Frontal cortex (tissue), 4 donors: Measurements from ENCODE around the gene MYLK. TPM values are rescaled to one million over a fixed set of nuclear protein-coding genes. Genes with fewer than 3 reads are reported as not detected.

Experiments used
- DNase-seq, 2 donors: peaks; one replicate each; pipeline ENCODE4 v3.0.0; 2012; ENCODE audit warnings: low spot score in 2 of 2
- FAIRE-seq: peaks from 2 replicates; lab custom pipeline; 2012; peaks lifted over from hg19 to GRCh38; lab: Jason Lieb, UNC
- total RNA-seq: library from RNA; depleted of rRNA; stranded (reverse); fragments of >200 nt; gene quantifications from one replicate; pipeline ENCODE4 v1.2.3, GENCODE V29; 2014
- donor health status: control.
- donor health status: control.
- donor health status: control.

MYLK gene
- total RNA-seq, 1 donor from 2014 or later, result 6.1 TPM

- DNase-seq (no peak), FAIRE-seq (no peak)
These were observed 293.3 kb downstream of the MYLK start for GRCh38 chr3:123590685-123591450.

GRCh38 chr3:123587401-123587800 is 296.7 kb downstream of the MYLK start:
- FAIRE-seq (no peak), DNase-seq (no peak)

GRCh38 chr3:123586968-123587367 is 297.2 kb downstream of the MYLK start:
- FAIRE-seq (no peak), DNase-seq (no peak)

GRCh38 chr3:123586131-123586530 is 298.0 kb downstream of the MYLK start:
- FAIRE-seq (no peak), DNase-seq (no peak)

- FAIRE-seq, result no peak
- DNase-seq, result peak; percentile 90 to 92
These were observed 298.9 kb downstream of the MYLK start, which contains the start of gene HACD2 for GRCh38 chr3:123584988-123585937. Gene HACD2, minus strand, starts transcription at chr3:123585053. Its CDS starts 26 bp downstream, at chr3:123585027.

GRCh38 chr3:123584284-123584987 is 299.7 kb downstream of the MYLK start:
- no peak for FAIRE-seq
- peak; percentile 57 to 71 for DNase-seq

- FAIRE-seq, result no peak
- no peak for DNase-seq
These were observed 300.6 kb downstream of the MYLK start for GRCh38 chr3:123583561-123583960.

GRCh38 chr3:123582315-123582714 is 301.8 kb downstream of the MYLK start:
- FAIRE-seq, result no peak
- no peak for DNase-seq

- no peak for DNase-seq
- no peak for FAIRE-seq
These were observed 308.0 kb downstream of the MYLK start for GRCh38 chr3:123576122-123576521.

- no peak for DNase-seq
- FAIRE-seq, result no peak
These were observed 312.2 kb downstream of the MYLK start for GRCh38 chr3:123571973-123572365.

GRCh38 chr3:123571264-123571972 is 312.7 kb downstream of the MYLK start:
- no peak for DNase-seq
- no peak for FAIRE-seq

GRCh38 chr3:123568875-123569274 is 315.3 kb downstream of the MYLK start:
- DNase-seq (no peak), FAIRE-seq (no peak)

GRCh38 chr3:123568034-123568433 is 316.1 kb downstream of the MYLK start:
- FAIRE-seq (no peak), DNase-seq (no peak)

- FAIRE-seq, result no peak
These were observed 320.1 kb downstream of the MYLK start for GRCh38 chr3:123564056-123564455.

GRCh38 chr3:123562547-123562946 is 321.6 kb downstream of the MYLK start:
- FAIRE-seq (no peak), DNase-seq (no peak)

More at GRCh38 chr3:123564056-123564455, 320.1 kb downstream of the MYLK start:
- no peak for DNase-seq

GRCh38 chr3:123561188-123561587 is 322.9 kb downstream of the MYLK start:
- DNase-seq, result no peak
- no peak for FAIRE-seq
